ENCODE measurements around the gene TMEM92.

- TF ChIP-seq, protein P1, sequence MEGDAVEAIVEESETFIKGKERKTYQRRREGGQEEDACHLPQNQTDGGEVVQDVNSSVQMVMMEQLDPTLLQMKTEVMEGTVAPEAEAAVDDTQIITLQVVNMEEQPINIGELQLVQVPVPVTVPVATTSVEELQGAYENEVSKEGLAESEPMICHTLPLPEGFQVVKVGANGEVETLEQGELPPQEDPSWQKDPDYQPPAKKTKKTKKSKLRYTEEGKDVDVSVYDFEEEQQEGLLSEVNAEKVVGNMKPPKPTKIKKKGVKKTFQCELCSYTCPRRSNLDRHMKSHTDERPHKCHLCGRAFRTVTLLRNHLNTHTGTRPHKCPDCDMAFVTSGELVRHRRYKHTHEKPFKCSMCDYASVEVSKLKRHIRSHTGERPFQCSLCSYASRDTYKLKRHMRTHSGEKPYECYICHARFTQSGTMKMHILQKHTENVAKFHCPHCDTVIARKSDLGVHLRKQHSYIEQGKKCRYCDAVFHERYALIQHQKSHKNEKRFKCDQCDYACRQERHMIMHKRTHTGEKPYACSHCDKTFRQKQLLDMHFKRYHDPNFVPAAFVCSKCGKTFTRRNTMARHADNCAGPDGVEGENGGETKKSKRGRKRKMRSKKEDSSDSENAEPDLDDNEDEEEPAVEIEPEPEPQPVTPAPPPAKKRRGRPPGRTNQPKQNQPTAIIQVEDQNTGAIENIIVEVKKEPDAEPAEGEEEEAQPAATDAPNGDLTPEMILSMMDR (IDR thresholded peaks at IDR 0.05): no peak
- no peak for TF ChIP-seq EZH2 (IDR thresholded peaks at IDR 0.05)
These were observed 1.0 kb downstream of the TMEM92 start for GRCh38 chr17:50275279-50275678.

Measured in neural progenitor cell (in vitro differentiated cells).